Endothelial cell of umbilical vein (primary cell): ENCODE results near the gene RAN. TPM values are rescaled to one million over a fixed set of nuclear protein-coding genes. Genes with fewer than 3 reads are reported as not detected.
A peak's percentile ranks its signal among the peaks of the same experiment; 100 is the strongest.
"Not testable (repeated sequence)": the region's sequence is repeated elsewhere in the genome, so short reads cannot be mapped to it uniquely, and the experiment has no call there.

Experiments
- BruUV-seq: library from RNA; stranded (reverse); fragments of 400-500 nt; replicated peaks from 2 replicates; lab custom pipeline; 2021; lab: Mats Ljungman, UMichigan
- CTCF ChIA-PET: fragments of 300-600, 350-600 bp; sonication (Branson Sonifier 250); formaldehyde crosslinking; loops from one replicate; lab custom pipeline; 2021; ENCODE audit warnings: antibody characterized with exemption, inconsistent platforms; lab: Charles Lee
- POLR2A ChIA-PET: fragments of 300-600, 350-600 bp; sonication (Branson Sonifier 250); formaldehyde crosslinking; loops from one replicate; lab custom pipeline; 2021; ENCODE audit warnings: antibody characterized with exemption, inconsistent platforms; lab: Charles Lee
- DNase-seq: peaks from one replicate; pipeline ENCODE4 v3.0.0-alpha.2; 2011; ENCODE audit warnings: low read depth, low spot score
- FAIRE-seq: peaks from 2 replicates; lab custom pipeline; 2011; peaks lifted over from hg19 to GRCh38; lab: Jason Lieb, UNC
- H2AFZ ChIP-seq: 2 replicates; pipeline ENCODE4 v1.6.0; 2012; ENCODE audit warnings: low read depth, low read length, control low read depth, inconsistent platforms
- H3K27ac ChIP-seq: 2 replicates; pipeline ENCODE4 v1.5.1; 2011; ENCODE audit warnings: low read depth, mild to moderate bottlenecking, control low read depth, low read length, moderate library complexity; ENCODE audit not compliant: insufficient read depth
- H3K27me3 ChIP-seq, 2 experiments: 2 replicates each; pipeline versions ENCODE4 v1.6.0 to v1.6.1; 2011; ENCODE audit warnings: low read length in 2 of 2, mixed read lengths in 1 of 2; ENCODE audit not compliant: control insufficient read depth in 2 of 2, insufficient read depth in 2 of 2
- H3K36me3 ChIP-seq, 2 experiments: 2 replicates in 1 of 2; 3 replicates in 1 of 2; pipeline ENCODE4 v1.5.1; 2011; ENCODE audit warnings: low read length in 2 of 2, mild to moderate bottlenecking in 1 of 2, moderate library complexity in 1 of 2; ENCODE audit not compliant: control insufficient read depth in 2 of 2, insufficient read depth in 2 of 2; ENCODE audit errors: extremely low read depth in 1 of 2
- H3K4me1 ChIP-seq: 3 replicates; pipeline ENCODE4 v1.5.1; 2011; ENCODE audit warnings: mild to moderate bottlenecking, low read length; ENCODE audit not compliant: control insufficient read depth, insufficient read depth; ENCODE audit errors: extremely low read depth
- H3K4me2 ChIP-seq: 2 replicates; pipeline ENCODE4 v1.6.1; 2011; ENCODE audit warnings: low read length, control low read depth, mixed read lengths; ENCODE audit not compliant: insufficient read depth
- H3K4me3 ChIP-seq, 3 experiments: fragments of 200-600 bp in 1 of 3; sonication (generic), shearing (Covaris generic) in 1 of 3; replicated peaks in 1 of 3; 2 replicates each; pipeline ENCODE4 v1.5.1; 2011 to 2016; ENCODE audit warnings: control low read depth in 3 of 3, low read length in 3 of 3, mild to moderate bottlenecking in 2 of 3, inconsistent platforms in 1 of 3, low read depth in 1 of 3, moderate library complexity in 1 of 3; ENCODE audit not compliant: insufficient read depth in 1 of 3
- H3K79me2 ChIP-seq: 2 replicates; pipeline ENCODE4 v1.6.0; 2012; ENCODE audit warnings: low read length, inconsistent platforms; ENCODE audit not compliant: control insufficient read depth, insufficient read depth
- H3K9ac ChIP-seq: replicated peaks from 2 replicates; pipeline ENCODE3; 2011; ENCODE audit warnings: low read length, control low read depth; ENCODE audit not compliant: insufficient read depth; ENCODE audit errors: extremely low read depth
- H3K9me1 ChIP-seq: replicated peaks from 3 replicates; pipeline ENCODE4 v1.6.0; 2011; ENCODE audit warnings: mild to moderate bottlenecking, low read length; ENCODE audit not compliant: control insufficient read depth, insufficient read depth; ENCODE audit errors: extremely low read depth
- H3K9me3 ChIP-seq: replicated peaks from 2 replicates; pipeline ENCODE4 v1.5.1; 2012; ENCODE audit warnings: low read length, inconsistent platforms; ENCODE audit not compliant: control insufficient read depth, insufficient read depth
- H4K20me1 ChIP-seq: replicated peaks from 2 replicates; pipeline ENCODE3; 2011; ENCODE audit warnings: mild to moderate bottlenecking, low read length; ENCODE audit not compliant: control insufficient read depth, insufficient read depth; ENCODE audit errors: extremely low read depth
- POLR2A ChIP-seq: IDR thresholded peaks from 2 replicates; pipeline ENCODE4 v1.6.1; 2012; ENCODE audit warnings: low read depth, mild to moderate bottlenecking, control low read depth, low read length
- dilution Hi-C: fragments of 300-500 bp; cut with MboI; formaldehyde crosslinking; loops from one replicate; pipeline ENCODE4 v1.15.0; 2019; ENCODE audit warnings: low sequenced_read_pairs; ENCODE audit not compliant: extremely low pct_ligation_motif_present
- intact Hi-C: fragments of 100-400 bp; cut with micrococcal nuclease; formaldehyde crosslinking; loops from one replicate; pipeline ENCODE4 v1.10.0; 2022
- polyA plus RNA-seq, 4 experiments: library from polyadenylated mRNA; depleted of rRNA in 3 of 4; stranded (reverse) in 3 of 4; unstranded in 1 of 4; fragments of >200 nt; gene quantifications; 2 replicates each; pipeline versions ENCODE4 v1.2.1 to v1.2.3, GENCODE V29; 2011 to 2012; ENCODE audit warnings: missing spikeins in 1 of 4
- total RNA-seq: library from RNA; stranded (reverse); gene quantifications from 2 replicates; pipeline ENCODE4 v1.2.3, GENCODE V29; 2021

The RAN gene
- total and polyA plus RNA-seq, 2 donors (not counting 3 experiments of a cell fraction or from before 2014, with no cell fraction given) = 1,075 to 1,205 TPM

- Histone ChIP-seq H3K9ac (no peak overlapping the region), H3K4me2 (no peak overlapping the region), H3K4me1 (peaks cover 23% of the 10 kb centered on the region), H3K9me1 (no peaks in the 10 kb centered on the region), H3K27me3 (no peaks in the 10 kb centered on the region), H3K4me3 (no peak overlapping the region), H2AFZ (no peak overlapping the region), H3K79me2 (peaks cover 36% of the 10 kb centered on the region), H4K20me1 (peaks cover 9% of the 10 kb centered on the region), H3K27ac (no peak overlapping the region), H3K36me3 (peaks cover 6 to 36% of the 10 kb centered on the region in 2 experiments), H3K9me3 (no peaks in the 10 kb centered on the region)
- ChIA-PET CTCF (no interaction called here), POLR2A (no interaction called here)
- BruUV-seq = no TSS peak
- DNase-seq (no peak), FAIRE-seq (no peak)
- dilution Hi-C loops (no loop called here), intact Hi-C loops (loop anchor here (10.0 kb wide), 1 partner anchor 840 kb away; the partner anchor contains the start of gene SFSWAP)
- TF ChIP-seq POLR2A = no peak
These were observed 3.3 kb downstream of the RAN start for GRCh38 chr12:130875193-130875592.

- H3K27ac ChIP-seq, DNase-seq, H3K9me1 ChIP-seq, POLR2A ChIA-PET, H3K27me3 ChIP-seq, H4K20me1 ChIP-seq, H3K9ac ChIP-seq, CTCF ChIA-PET, H3K4me3 ChIP-seq, dilution Hi-C loops, H3K9me3 ChIP-seq, H3K4me2 ChIP-seq, H2AFZ ChIP-seq: not testable (repeated sequence)
- Histone ChIP-seq H3K36me3 (peaks cover 6 to 36% of the 10 kb centered on the region in 2 experiments), H3K4me1 (peaks cover 23% of the 10 kb centered on the region), H3K79me2 (peaks cover 36% of the 10 kb centered on the region)
- FAIRE-seq = peak; percentile 40
- TSS peak; percentile 0 for BruUV-seq
- intact Hi-C loops = loop anchor here (10.0 kb wide), 1 partner anchor 839 kb away; the partner anchor contains the start of gene SFSWAP
These were observed 3.8 kb downstream of the RAN start for GRCh38 chr12:130875708-130876107.
